Measurements from ENCODE around the gene TANGO2.

DNA sequence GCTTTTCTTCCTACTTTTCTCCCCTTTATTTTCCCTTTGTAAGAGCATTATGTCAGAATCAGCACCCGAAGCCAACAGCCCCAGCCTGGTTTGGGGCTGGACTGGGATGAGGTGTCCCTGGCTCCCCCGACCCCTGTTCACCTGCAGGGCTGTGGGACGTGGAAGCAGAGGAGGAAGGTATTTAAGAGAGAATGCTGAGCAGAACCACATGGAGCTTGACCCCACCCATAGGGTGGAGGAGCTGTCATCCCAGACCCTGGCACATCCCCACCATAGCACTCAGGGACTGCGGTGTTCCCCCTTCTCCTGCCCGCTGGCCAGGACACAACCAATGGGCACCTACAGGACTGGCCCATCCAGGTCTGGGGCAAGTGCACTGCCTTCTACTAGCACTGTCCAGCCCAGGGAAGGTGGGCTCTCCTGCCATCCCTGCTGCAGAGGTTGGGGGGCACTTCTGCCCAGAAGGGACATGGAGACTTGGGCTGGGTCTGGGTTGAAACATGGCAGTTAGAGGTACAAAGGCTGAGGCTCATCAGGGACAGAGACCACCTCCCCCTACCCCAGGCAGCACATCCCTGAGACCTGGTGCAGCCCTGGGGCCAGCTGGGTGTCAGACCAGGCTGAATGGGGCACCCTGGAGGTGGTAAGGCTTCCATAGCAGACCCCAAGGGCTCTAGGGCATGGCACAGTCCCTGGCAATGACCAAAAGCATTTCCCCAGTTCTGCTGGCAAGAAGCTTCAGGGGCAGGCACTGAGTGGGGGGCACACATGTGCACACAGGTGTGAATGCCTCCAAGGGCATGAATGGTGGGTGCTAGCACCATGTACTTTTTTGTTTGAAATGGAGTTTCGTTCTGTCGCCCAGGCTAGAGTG lies 19.7 kb downstream of the TANGO2 start:
- no peak for TF ChIP-seq ZFX (IDR thresholded peaks at IDR 0.05)
- TF ChIP-seq, protein P1, sequence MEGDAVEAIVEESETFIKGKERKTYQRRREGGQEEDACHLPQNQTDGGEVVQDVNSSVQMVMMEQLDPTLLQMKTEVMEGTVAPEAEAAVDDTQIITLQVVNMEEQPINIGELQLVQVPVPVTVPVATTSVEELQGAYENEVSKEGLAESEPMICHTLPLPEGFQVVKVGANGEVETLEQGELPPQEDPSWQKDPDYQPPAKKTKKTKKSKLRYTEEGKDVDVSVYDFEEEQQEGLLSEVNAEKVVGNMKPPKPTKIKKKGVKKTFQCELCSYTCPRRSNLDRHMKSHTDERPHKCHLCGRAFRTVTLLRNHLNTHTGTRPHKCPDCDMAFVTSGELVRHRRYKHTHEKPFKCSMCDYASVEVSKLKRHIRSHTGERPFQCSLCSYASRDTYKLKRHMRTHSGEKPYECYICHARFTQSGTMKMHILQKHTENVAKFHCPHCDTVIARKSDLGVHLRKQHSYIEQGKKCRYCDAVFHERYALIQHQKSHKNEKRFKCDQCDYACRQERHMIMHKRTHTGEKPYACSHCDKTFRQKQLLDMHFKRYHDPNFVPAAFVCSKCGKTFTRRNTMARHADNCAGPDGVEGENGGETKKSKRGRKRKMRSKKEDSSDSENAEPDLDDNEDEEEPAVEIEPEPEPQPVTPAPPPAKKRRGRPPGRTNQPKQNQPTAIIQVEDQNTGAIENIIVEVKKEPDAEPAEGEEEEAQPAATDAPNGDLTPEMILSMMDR (IDR thresholded peaks at IDR 0.05 in 2 of 3, conservative IDR thresholded peaks at IDR 0.05 in 1 of 3; ENCODE audit: borderline replicate concordance in 1 of 3, insufficient read depth in 1 of 3, low read depth in 2 of 3, low read length in 2 of 3), result no peak

Data from HCT116 (cell line).